HEK293T (cell line): ENCODE results near the gene TIMP3.

Source experiments
- ARNT ChIP-seq: fragments of 450-650 bp; IDR thresholded peaks from 2 replicates; pipeline ENCODE4 v1.6.1; 2017; ENCODE audit warnings: mild to moderate bottlenecking
- BHLHE40 ChIP-seq: fragments of 450-650 bp; IDR thresholded peaks from 2 replicates; pipeline ENCODE4 v1.6.1; 2016; ENCODE audit warnings: mild to moderate bottlenecking, moderate library complexity, borderline replicate concordance
- FOXA1 ChIP-seq: fragments of 450-650 bp; IDR thresholded peaks from 2 replicates; pipeline ENCODE4 v1.6.1; 2016; ENCODE audit warnings: mild to moderate bottlenecking
- FOXM1 ChIP-seq: fragments of 450-650 bp; IDR thresholded peaks from 2 replicates; pipeline ENCODE4 v1.6.1; 2017; ENCODE audit warnings: mild to moderate bottlenecking, borderline replicate concordance
- HDGF ChIP-seq: fragments of 450-650 bp; IDR thresholded peaks from 2 replicates; pipeline ENCODE4 v1.6.1; 2017; ENCODE audit warnings: antibody characterized with exemption, borderline replicate concordance
- L3MBTL2 ChIP-seq: fragments of 450-650 bp; conservative IDR thresholded peaks from 2 replicates; pipeline ENCODE4 v1.6.1; 2016; ENCODE audit warnings: mild to moderate bottlenecking
- NFRKB ChIP-seq: fragments of 450-650 bp; IDR thresholded peaks from 2 replicates; pipeline ENCODE4 v1.6.1; 2016; ENCODE audit warnings: mild to moderate bottlenecking, moderate library complexity
- SP1 ChIP-seq: fragments of 450-650 bp; IDR thresholded peaks from 2 replicates; pipeline ENCODE4 v1.6.1; 2017
- ZNF384 ChIP-seq: fragments of 450-650 bp; IDR thresholded peaks from 2 replicates; pipeline ENCODE4 v1.6.1; 2016
- TF ChIP-seq, protein P1 (sequence below): fragments of 450-650 bp; IDR thresholded peaks from 2 replicates; pipeline ENCODE4 v1.6.1; 2016

DNA sequence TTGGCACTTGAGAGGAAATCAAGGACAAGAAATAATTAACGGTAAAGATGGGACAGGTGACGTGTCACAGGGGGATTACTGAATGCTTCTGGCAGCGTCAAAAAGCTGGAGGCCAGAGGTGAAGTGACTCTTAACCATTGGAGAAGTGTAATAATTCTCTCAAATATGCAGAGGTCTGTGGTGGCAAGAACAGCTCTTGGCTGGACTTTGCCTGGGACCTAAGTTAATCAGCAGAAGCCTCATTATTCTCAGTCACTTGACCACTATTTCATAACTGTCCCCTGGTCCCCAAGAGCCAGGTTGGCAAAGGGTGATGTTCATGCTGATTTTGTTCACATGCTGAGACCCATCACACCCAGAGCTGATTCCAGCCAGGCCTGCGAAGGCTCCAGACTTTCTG lies 72.9 kb downstream of the TIMP3 start:
- TF ChIP-seq SP1 (no peak), FOXA1 (no peak), FOXM1 (no peak), BHLHE40 (no peak), ARNT (no peak), ZNF384 (no peak), L3MBTL2 (no peak), HDGF (no peak), NFRKB (no peak)
- TF ChIP-seq, protein P1, sequence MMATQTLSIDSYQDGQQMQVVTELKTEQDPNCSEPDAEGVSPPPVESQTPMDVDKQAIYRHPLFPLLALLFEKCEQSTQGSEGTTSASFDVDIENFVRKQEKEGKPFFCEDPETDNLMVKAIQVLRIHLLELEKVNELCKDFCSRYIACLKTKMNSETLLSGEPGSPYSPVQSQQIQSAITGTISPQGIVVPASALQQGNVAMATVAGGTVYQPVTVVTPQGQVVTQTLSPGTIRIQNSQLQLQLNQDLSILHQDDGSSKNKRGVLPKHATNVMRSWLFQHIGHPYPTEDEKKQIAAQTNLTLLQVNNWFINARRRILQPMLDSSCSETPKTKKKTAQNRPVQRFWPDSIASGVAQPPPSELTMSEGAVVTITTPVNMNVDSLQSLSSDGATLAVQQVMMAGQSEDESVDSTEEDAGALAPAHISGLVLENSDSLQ: no peak
